ENCODE data around the gene KIF4B. TPM values are rescaled to one million over a fixed set of nuclear protein-coding genes. Genes with fewer than 3 reads are reported as not detected.
A peak's percentile ranks its signal among the peaks of the same experiment; 100 is the strongest.

KIF4B gene
- total RNA-seq, 6 donors from 2014 or later: 0.07 to 0.30 (median 0.12) TPM; not detected in 2

DNA sequence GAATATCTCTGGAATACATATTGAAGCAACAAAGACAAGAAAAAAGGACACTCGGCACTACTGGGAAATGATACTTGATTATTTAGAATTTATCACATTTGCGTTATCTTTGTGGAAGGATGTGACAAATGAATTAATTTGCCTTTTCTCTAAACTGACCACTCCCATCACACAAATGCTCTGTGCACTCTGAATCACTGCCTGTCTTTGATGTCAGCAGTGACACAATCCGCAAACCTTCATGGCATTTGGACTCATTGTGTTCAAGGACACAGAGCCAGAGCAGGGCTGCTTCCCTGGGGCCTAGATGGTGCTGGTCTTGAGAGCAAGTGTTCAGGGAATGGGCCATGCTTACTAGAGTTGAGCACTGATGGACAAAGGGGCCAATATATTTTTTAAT lies 4.9 kb upstream of the KIF4B start:
- H3K9me3 ChIP-seq: no peaks in the 10 kb centered on the region
- H3K27ac ChIP-seq: no peak overlapping the region
- no peaks in the 10 kb centered on the region for H3K27me3 ChIP-seq
- ATAC-seq (ENCODE audit: low FRiP score in 2 of 2) (no peak), DNase-seq (no peak)
- no peaks in the 10 kb centered on the region for H3K36me3 ChIP-seq
- H3K4me3 ChIP-seq: no peak overlapping the region
- WGBS, 2 donors: 81 to 85% methylated on average over 3 of the region's 3 CpGs
- TF ChIP-seq POLR2AphosphoS5 (IDR thresholded peaks at IDR 0.05) (no peak), EP300 (IDR thresholded peaks at IDR 0.05) (no peak), POLR2A (IDR thresholded peaks at IDR 0.05) (no peak)
- TF ChIP-seq, protein P1, sequence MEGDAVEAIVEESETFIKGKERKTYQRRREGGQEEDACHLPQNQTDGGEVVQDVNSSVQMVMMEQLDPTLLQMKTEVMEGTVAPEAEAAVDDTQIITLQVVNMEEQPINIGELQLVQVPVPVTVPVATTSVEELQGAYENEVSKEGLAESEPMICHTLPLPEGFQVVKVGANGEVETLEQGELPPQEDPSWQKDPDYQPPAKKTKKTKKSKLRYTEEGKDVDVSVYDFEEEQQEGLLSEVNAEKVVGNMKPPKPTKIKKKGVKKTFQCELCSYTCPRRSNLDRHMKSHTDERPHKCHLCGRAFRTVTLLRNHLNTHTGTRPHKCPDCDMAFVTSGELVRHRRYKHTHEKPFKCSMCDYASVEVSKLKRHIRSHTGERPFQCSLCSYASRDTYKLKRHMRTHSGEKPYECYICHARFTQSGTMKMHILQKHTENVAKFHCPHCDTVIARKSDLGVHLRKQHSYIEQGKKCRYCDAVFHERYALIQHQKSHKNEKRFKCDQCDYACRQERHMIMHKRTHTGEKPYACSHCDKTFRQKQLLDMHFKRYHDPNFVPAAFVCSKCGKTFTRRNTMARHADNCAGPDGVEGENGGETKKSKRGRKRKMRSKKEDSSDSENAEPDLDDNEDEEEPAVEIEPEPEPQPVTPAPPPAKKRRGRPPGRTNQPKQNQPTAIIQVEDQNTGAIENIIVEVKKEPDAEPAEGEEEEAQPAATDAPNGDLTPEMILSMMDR (IDR thresholded peaks at IDR 0.05): no peak
- no peaks in the 10 kb centered on the region for H3K4me1 ChIP-seq

DNA sequence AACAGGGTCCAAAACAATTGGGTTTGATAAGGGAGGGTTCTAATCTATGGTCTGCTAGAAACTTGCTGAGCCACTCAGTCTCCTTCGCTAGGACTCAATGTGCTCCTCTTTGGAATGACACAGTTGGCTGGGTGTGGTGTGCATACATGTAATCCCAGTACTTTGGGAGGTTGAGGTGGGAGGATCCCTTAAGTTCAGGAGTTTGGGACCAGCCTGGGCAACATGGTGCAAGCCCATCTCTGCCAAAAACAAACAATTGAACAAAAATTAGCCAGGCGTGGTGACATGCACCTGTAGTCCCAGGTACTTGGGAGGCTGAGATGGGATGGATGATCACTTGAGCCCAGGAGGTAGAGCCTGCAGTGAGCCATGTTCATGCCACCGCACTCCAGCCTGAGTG lies 2.7 kb upstream of the KIF4B start:
- ATAC-seq (ENCODE audit: low FRiP score in 2 of 2): no peak

DNA sequence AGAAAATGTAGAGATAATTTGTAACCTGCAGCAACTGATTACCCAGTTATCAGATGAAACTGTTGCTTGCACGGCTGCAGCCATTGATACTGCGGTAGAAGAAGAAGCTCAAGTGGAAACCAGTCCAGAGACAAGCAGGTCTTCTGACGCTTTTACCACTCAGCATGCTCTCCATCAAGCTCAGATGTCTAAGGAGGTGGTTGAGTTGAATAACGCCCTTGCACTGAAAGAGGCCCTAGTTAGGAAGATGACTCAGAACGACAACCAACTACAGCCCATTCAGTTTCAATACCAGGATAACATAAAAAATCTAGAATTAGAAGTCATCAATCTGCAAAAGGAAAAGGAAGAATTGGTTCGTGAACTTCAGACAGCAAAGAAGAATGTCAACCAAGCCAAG lies 1.7 kb downstream of the KIF4B start:
- 65 to 90% methylated on average over 6 of the region's 6 CpGs for WGBS, 2 donors
- TF ChIP-seq, protein P1 (IDR thresholded peaks at IDR 0.05): no peak
- TF ChIP-seq POLR2A (IDR thresholded peaks at IDR 0.05): no peak
- no peak for TF ChIP-seq POLR2AphosphoS5 (IDR thresholded peaks at IDR 0.05)
- TF ChIP-seq EP300 (IDR thresholded peaks at IDR 0.05): no peak
- Histone ChIP-seq H3K27me3 (no peaks in the 10 kb centered on the region), H3K4me3 (no peak overlapping the region), H3K27ac (no peak overlapping the region), H3K9me3 (no peaks in the 10 kb centered on the region), H3K36me3 (no peaks in the 10 kb centered on the region), H3K4me1 (no peaks in the 10 kb centered on the region)
- ATAC-seq (ENCODE audit: low FRiP score in 2 of 2) (no peak), DNase-seq (no peak)

More for the DNA sequence above, 2.7 kb upstream of the KIF4B start:
- no peak overlapping the region for H3K27ac ChIP-seq
- H3K36me3 ChIP-seq: no peaks in the 10 kb centered on the region
- DNase-seq: no peak
- H3K4me3 ChIP-seq: no peak overlapping the region
- no peaks in the 10 kb centered on the region for H3K27me3 ChIP-seq
- 92 to 94% methylated on average over 3 of the region's 3 CpGs for WGBS, 2 donors
- H3K4me1 ChIP-seq: no peaks in the 10 kb centered on the region
- no peaks in the 10 kb centered on the region for H3K9me3 ChIP-seq
- TF ChIP-seq POLR2AphosphoS5 (IDR thresholded peaks at IDR 0.05) (no peak), POLR2A (IDR thresholded peaks at IDR 0.05) (no peak), EP300 (IDR thresholded peaks at IDR 0.05) (no peak)
- TF ChIP-seq, protein P1 (IDR thresholded peaks at IDR 0.05): no peak

DNA sequence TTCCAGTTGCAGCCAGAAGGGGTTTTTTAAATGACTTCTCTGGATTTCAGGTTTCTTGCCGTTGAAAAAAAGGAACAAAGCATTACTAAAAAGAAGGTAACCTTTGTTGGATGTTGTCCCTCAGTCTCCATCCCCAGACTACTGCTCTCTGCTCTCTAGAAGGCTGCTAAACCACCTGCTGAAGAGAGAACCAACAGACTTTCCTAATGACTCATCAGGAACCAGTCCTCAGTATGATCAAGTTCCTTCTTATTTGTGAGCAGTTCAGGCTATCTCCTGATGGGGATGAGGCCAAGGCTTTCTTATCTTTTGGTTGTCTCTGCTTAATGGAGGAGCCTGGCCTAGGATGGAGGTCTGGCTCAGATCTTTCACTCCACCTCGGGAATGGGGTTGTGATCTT lies 4.1 kb downstream of the KIF4B start:
- Histone ChIP-seq H3K4me3 (no peak overlapping the region), H3K9me3 (no peaks in the 10 kb centered on the region), H3K27ac (no peak overlapping the region), H3K27me3 (no peaks in the 10 kb centered on the region), H3K4me1 (no peaks in the 10 kb centered on the region), H3K36me3 (no peaks in the 10 kb centered on the region)
- WGBS, 2 donors: 66 to 71% methylated on average over 2 of the region's 2 CpGs
- TF ChIP-seq, protein P1 (IDR thresholded peaks at IDR 0.05): no peak
- TF ChIP-seq POLR2AphosphoS5 (IDR thresholded peaks at IDR 0.05) (no peak), EP300 (IDR thresholded peaks at IDR 0.05) (no peak), POLR2A (IDR thresholded peaks at IDR 0.05) (no peak)
- ATAC-seq (ENCODE audit: low FRiP score in 2 of 2): no peak
- no peak for DNase-seq

DNA sequence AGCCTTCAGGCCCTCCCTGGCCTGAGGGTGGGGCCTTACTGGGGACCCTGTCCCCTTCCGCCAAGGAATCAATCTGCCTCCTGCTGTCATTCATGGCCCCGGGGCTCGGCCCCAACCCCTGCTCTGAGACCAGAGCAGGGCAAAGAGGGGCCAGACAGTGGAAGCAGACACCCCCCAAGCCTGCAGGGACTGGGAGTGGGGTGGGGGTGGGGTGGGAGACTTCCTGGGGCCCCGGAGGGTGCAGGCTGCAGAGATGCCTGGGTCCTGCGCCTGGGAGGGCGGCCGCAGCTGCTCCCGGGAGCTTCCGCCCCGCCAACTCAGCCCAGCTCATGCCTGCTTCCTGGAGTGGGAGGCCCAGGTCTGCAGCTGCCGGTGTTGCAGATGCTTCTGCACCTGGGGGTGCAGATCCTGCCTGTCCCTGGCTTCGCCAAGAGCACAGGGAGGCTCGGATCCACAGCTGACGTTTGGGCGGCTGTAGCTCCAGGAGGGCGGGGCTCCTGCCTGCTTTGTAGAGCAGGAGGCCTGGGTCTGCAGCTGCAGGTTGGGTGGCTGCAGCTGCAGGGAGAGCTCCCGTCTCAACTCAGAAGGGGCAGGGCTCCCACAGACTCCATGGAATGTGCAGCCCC lies 6.2 kb downstream of the KIF4B start:
- Histone ChIP-seq H3K4me3 (no peak overlapping the region), H3K27ac (no peak overlapping the region), H3K36me3 (no peaks in the 10 kb centered on the region), H3K27me3 (no peaks in the 10 kb centered on the region), H3K4me1 (no peaks in the 10 kb centered on the region), H3K9me3 (no peaks in the 10 kb centered on the region)
- ATAC-seq (ENCODE audit: low FRiP score in 2 of 2) (peak in 1 of 2 donors; percentile 31), DNase-seq (peak in 1 of 2 donors; percentile 71)
- TF ChIP-seq EP300 (IDR thresholded peaks at IDR 0.05): no peak
- 90 to 91% methylated on average over 5 to 13 of the region's 17 CpGs for WGBS, 2 donors
